ENCODE measurements around the gene AP3B2. TPM values are rescaled to one million over a fixed set of nuclear protein-coding genes. Genes with fewer than 3 reads are reported as not detected.

Gene AP3B2
- total RNA-seq, 4 donors from 2014 or later, result 1.2 to 10.4 (median 1.6) TPM; not detected in 1

- Histone ChIP-seq H3K27me3 (no peaks in the 10 kb centered on the region), H3K4me1 (peaks cover 0 to 9% (median 5%) of the 10 kb centered on the region in 4 donors), H3K27ac (no peak overlapping the region), H3K4me3 (no peak overlapping the region), H3K36me3 (peaks cover 0 to 5% (median 0%) of the 10 kb centered on the region in 3 donors), H3K9me3 (no peaks in the 10 kb centered on the region)
- no peak for DNase-seq
- TF ChIP-seq, protein P1, sequence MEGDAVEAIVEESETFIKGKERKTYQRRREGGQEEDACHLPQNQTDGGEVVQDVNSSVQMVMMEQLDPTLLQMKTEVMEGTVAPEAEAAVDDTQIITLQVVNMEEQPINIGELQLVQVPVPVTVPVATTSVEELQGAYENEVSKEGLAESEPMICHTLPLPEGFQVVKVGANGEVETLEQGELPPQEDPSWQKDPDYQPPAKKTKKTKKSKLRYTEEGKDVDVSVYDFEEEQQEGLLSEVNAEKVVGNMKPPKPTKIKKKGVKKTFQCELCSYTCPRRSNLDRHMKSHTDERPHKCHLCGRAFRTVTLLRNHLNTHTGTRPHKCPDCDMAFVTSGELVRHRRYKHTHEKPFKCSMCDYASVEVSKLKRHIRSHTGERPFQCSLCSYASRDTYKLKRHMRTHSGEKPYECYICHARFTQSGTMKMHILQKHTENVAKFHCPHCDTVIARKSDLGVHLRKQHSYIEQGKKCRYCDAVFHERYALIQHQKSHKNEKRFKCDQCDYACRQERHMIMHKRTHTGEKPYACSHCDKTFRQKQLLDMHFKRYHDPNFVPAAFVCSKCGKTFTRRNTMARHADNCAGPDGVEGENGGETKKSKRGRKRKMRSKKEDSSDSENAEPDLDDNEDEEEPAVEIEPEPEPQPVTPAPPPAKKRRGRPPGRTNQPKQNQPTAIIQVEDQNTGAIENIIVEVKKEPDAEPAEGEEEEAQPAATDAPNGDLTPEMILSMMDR (IDR thresholded peaks at IDR 0.05), result no peak
- no peak for TF ChIP-seq POLR2A (IDR thresholded peaks at IDR 0.05)
Measured at GRCh38 chr15:82748315-82748714, 38.6 kb upstream of the AP3B2 start.

- no peak for DNase-seq
- Histone ChIP-seq H3K36me3 (no peaks in the 10 kb centered on the region), H3K27ac (no peak overlapping the region), H3K4me1 (no peaks in the 10 kb centered on the region), H3K4me3 (no peak overlapping the region), H3K9me3 (no peaks in the 10 kb centered on the region), H3K27me3 (no peaks in the 10 kb centered on the region)
- TF ChIP-seq, protein P1 (IDR thresholded peaks at IDR 0.05), result no peak
- no peak for TF ChIP-seq POLR2A (IDR thresholded peaks at IDR 0.05)
Measured at GRCh38 chr15:82743810-82744209, 34.1 kb upstream of the AP3B2 start.

- TF ChIP-seq, protein P1 (IDR thresholded peaks at IDR 0.05), result no peak
- no peak for TF ChIP-seq POLR2A (IDR thresholded peaks at IDR 0.05)
- Histone ChIP-seq H3K9me3 (no peaks in the 10 kb centered on the region), H3K4me1 (no peaks in the 10 kb centered on the region), H3K27me3 (no peaks in the 10 kb centered on the region), H3K27ac (no peak overlapping the region), H3K4me3 (no peak overlapping the region), H3K36me3 (no peaks in the 10 kb centered on the region)
- DNase-seq, result no peak
Measured at GRCh38 chr15:82742134-82742533, 32.5 kb upstream of the AP3B2 start.

DNA sequence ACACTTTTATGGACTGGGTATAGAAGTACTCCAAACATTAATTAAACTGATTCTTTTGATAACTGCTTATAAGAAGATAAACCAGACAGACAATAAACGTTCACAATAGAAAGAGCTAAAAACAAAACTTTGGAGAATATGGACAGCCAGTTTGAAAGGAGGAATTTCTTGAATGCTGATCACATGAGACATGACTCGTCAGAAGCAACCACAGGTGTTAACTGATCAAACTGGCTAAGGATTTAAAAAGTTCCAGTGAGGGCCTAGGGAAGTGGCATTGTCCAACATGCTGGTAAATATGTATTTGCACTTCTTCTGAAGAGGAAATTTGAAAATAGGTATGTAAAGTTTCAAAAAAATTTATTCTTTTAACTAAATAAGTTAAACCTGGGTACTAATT lies 29.4 kb upstream of the AP3B2 start:
- Histone ChIP-seq H3K9me3 (no peaks in the 10 kb centered on the region), H3K36me3 (no peaks in the 10 kb centered on the region), H3K4me3 (no peak overlapping the region), H3K27me3 (no peaks in the 10 kb centered on the region), H3K4me1 (no peaks in the 10 kb centered on the region), H3K27ac (no peak overlapping the region)
- no peak for DNase-seq
- no peak for TF ChIP-seq POLR2A (IDR thresholded peaks at IDR 0.05)
- TF ChIP-seq, protein P1 (IDR thresholded peaks at IDR 0.05), result no peak

DNA sequence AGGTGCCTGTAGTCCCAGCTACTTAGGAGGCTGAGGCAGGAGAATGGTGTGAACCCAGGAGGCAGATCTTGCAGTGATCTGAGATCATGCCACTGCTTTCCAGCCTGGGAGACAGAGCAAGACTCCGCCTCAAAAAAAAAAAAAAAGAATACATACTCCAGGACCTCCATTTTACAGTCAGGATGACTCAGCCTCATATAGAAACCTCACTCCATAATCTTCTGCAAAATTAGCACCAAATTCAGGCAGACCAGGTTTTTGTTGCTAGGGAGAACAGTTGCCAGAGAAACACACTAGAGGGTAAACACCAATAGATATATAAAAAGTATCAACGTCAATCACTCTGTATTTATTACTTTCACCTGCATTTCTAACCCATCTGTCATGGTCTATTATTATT lies 28.3 kb upstream of the AP3B2 start:
- Histone ChIP-seq H3K27ac (no peak overlapping the region), H3K27me3 (no peaks in the 10 kb centered on the region), H3K36me3 (no peaks in the 10 kb centered on the region), H3K4me3 (no peak overlapping the region), H3K9me3 (no peaks in the 10 kb centered on the region), H3K4me1 (no peaks in the 10 kb centered on the region)
- TF ChIP-seq, protein P1 (IDR thresholded peaks at IDR 0.05), result no peak
- no peak for DNase-seq

- Histone ChIP-seq H3K9me3 (no peaks in the 10 kb centered on the region), H3K4me3 (no peak overlapping the region), H3K27me3 (no peaks in the 10 kb centered on the region), H3K36me3 (no peaks in the 10 kb centered on the region), H3K4me1 (no peaks in the 10 kb centered on the region), H3K27ac (no peak overlapping the region)
- no peak for DNase-seq
- TF ChIP-seq, protein P1 (IDR thresholded peaks at IDR 0.05), result no peak
- no peak for TF ChIP-seq POLR2A (IDR thresholded peaks at IDR 0.05)
Measured at GRCh38 chr15:82731527-82731926, 21.9 kb upstream of the AP3B2 start.
